ENCODE measurements around the gene CNEP1R1. TPM values are rescaled to one million over a fixed set of nuclear protein-coding genes. Genes with fewer than 3 reads are reported as not detected.
"Not testable (repeated sequence)": the region's sequence is repeated elsewhere in the genome, so short reads cannot be mapped to it uniquely, and the experiment has no call there.

Gene CNEP1R1
- total RNA-seq, 4 donors from 2014 or later: 7.6 to 21.6 (median 14.9) TPM

DNA sequence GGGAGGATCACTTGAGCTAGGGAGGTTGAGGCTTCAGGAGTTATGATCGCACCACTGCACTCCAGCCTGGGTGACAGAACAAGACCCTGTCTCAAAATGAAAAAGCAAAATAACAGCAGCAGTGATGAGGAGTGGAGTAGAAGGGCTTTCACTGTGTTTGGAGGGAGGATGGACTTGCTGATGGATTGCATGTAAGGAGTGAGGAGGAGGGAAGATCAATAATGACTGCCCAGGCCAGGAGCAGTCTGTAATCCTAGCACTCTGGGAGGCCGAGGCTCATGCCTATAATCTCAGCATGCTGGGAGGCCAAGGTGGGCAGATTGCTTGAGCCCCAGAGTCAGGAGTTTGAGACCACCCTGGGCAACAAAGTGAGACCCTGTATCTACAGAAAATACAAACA lies 14.8 kb upstream of the CNEP1R1 start:
- no peak overlapping the region for H3K4me3 ChIP-seq
- WGBS, 2 donors (ENCODE audit: low coverage in 1 of 2): 91% methylated on average over 2 of the region's 2 CpGs; no CpG with 5 or more reads in 1 of the 2 donors
- in situ Hi-C loops (cut with MboI; ENCODE audit: low pct_ligation_motif_present in 1 of 4, low pct_unique_long_range_greater_than_20kb in 1 of 4, low sequenced_read_pairs in 3 of 4): no loop called here
- TF ChIP-seq, protein P1, sequence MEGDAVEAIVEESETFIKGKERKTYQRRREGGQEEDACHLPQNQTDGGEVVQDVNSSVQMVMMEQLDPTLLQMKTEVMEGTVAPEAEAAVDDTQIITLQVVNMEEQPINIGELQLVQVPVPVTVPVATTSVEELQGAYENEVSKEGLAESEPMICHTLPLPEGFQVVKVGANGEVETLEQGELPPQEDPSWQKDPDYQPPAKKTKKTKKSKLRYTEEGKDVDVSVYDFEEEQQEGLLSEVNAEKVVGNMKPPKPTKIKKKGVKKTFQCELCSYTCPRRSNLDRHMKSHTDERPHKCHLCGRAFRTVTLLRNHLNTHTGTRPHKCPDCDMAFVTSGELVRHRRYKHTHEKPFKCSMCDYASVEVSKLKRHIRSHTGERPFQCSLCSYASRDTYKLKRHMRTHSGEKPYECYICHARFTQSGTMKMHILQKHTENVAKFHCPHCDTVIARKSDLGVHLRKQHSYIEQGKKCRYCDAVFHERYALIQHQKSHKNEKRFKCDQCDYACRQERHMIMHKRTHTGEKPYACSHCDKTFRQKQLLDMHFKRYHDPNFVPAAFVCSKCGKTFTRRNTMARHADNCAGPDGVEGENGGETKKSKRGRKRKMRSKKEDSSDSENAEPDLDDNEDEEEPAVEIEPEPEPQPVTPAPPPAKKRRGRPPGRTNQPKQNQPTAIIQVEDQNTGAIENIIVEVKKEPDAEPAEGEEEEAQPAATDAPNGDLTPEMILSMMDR (IDR thresholded peaks at IDR 0.05): no peak
- TF ChIP-seq POLR2A (IDR thresholded peaks at IDR 0.05): no peak
- TF ChIP-seq EP300 (IDR thresholded peaks at IDR 0.05; ENCODE audit: low read depth): no peak
- no peak for TF ChIP-seq POLR2AphosphoS5 (IDR thresholded peaks at IDR 0.05)
- no peaks in the 10 kb centered on the region for H3K27me3 ChIP-seq
- H3K36me3 ChIP-seq: no peaks in the 10 kb centered on the region
- no peaks in the 10 kb centered on the region for H3K9me3 ChIP-seq
- intact Hi-C loops (cut with DNase I; ENCODE audit: low total_unique reads): no loop called here
- no peaks in the 10 kb centered on the region for H3K4me1 ChIP-seq
- H3K27ac ChIP-seq: no peak overlapping the region
- no peak for DNase-seq

DNA sequence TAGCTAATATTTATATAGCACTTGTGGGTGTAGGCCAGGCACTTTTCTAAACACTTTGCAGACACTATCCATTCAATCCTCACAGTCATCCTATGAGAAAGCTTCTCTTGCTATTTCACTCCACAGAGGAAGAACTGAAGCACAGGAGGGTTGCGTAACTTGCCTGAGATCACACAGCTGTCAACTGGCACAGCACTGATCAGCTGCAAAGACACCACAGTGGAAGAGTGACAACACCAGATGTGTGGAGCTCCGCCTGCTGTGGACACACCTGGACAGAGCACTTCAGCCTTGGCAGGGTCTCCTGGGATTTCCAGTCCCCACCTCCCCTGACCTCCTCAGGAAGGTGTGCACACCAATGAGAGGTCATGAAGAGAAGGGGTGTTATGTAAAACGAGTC lies 13.3 kb upstream of the CNEP1R1 start:
- no peaks in the 10 kb centered on the region for H3K27me3 ChIP-seq
- H3K4me1 ChIP-seq: no peaks in the 10 kb centered on the region
- 52% methylated on average over 3 of the region's 3 CpGs; no CpG with 5 or more reads in 1 of the 2 donors for WGBS, 2 donors (ENCODE audit: low coverage in 1 of 2)
- H3K9me3 ChIP-seq: no peaks in the 10 kb centered on the region
- H3K36me3 ChIP-seq: no peaks in the 10 kb centered on the region
- H3K27ac ChIP-seq: no peak overlapping the region
- TF ChIP-seq POLR2AphosphoS5 (IDR thresholded peaks at IDR 0.05) (no peak), EP300 (IDR thresholded peaks at IDR 0.05; ENCODE audit: low read depth) (no peak), POLR2A (IDR thresholded peaks at IDR 0.05) (no peak)
- TF ChIP-seq, protein P1 (IDR thresholded peaks at IDR 0.05): no peak
- intact Hi-C loops (cut with DNase I; ENCODE audit: low total_unique reads) (no loop called here), in situ Hi-C loops (cut with MboI; ENCODE audit: low pct_ligation_motif_present in 1 of 4, low pct_unique_long_range_greater_than_20kb in 1 of 4, low sequenced_read_pairs in 3 of 4) (no loop called here)
- H3K4me3 ChIP-seq: no peak overlapping the region
- DNase-seq: no peak

DNA sequence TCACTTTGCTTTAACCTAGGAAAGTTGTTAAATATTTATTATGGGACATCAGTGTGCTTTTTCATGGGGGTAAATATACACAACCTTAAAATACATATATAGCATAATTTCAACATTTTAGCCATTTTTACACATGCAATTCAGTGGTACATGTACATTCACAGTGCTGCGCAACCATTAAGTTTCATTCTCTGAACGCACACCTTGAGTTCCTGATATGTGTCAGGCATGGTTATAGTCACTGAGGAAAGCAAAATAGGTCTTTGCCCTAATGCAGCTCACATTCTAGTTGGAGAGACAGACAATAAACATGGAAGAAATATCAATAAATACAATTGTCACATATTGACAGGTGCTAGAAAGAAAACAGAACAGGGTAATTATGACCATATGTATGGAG lies 12.8 kb upstream of the CNEP1R1 start:
- Histone ChIP-seq H3K27me3 (no peaks in the 10 kb centered on the region), H3K4me3 (no peak overlapping the region), H3K27ac (no peak overlapping the region), H3K9me3 (no peaks in the 10 kb centered on the region), H3K4me1 (no peaks in the 10 kb centered on the region), H3K36me3 (no peaks in the 10 kb centered on the region)
- intact Hi-C loops (cut with DNase I; ENCODE audit: low total_unique reads) (no loop called here), in situ Hi-C loops (cut with MboI; ENCODE audit: low pct_ligation_motif_present in 1 of 4, low pct_unique_long_range_greater_than_20kb in 1 of 4, low sequenced_read_pairs in 3 of 4) (no loop called here)
- TF ChIP-seq, protein P1 (IDR thresholded peaks at IDR 0.05): no peak
- TF ChIP-seq POLR2A (IDR thresholded peaks at IDR 0.05): no peak
- no peak for TF ChIP-seq POLR2AphosphoS5 (IDR thresholded peaks at IDR 0.05)
- no peak for TF ChIP-seq EP300 (IDR thresholded peaks at IDR 0.05; ENCODE audit: low read depth)
- DNase-seq: no peak
- 84% methylated on average over 2 of the region's 2 CpGs; no CpG with 5 or more reads in 1 of the 2 donors for WGBS, 2 donors (ENCODE audit: low coverage in 1 of 2)

DNA sequence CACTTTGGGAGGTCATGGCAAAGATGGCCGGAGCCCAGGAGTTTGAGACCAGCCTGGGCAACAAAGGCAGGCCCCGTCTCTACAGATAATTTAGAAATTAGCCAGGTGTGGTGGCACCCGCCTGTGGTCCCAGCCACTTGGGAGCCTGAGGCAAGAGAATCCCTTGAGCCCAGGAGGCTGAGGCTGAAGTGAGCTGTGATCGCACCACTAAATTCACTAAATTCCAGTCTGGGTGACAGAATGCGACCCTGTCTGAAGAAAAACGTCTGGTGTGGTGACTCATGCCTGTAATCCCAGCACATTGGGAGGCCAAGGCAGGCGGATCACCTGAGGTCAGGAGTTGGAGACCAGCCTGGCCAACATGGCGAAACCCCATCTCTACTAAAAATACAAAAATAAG lies 10.8 kb upstream of the CNEP1R1 start:
- intact Hi-C loops (cut with DNase I; ENCODE audit: low total_unique reads); H3K27me3 ChIP-seq; H3K9me3 ChIP-seq; H3K36me3 ChIP-seq; in situ Hi-C loops (cut with MboI; ENCODE audit: low pct_ligation_motif_present in 1 of 4, low pct_unique_long_range_greater_than_20kb in 1 of 4, low sequenced_read_pairs in 3 of 4); H3K4me1 ChIP-seq; H3K27ac ChIP-seq; DNase-seq; H3K4me3 ChIP-seq: not testable (repeated sequence)
- WGBS, 2 donors (ENCODE audit: low coverage in 1 of 2): 84% methylated on average over 8 of the region's 8 CpGs; no CpG with 5 or more reads in 1 of the 2 donors

DNA sequence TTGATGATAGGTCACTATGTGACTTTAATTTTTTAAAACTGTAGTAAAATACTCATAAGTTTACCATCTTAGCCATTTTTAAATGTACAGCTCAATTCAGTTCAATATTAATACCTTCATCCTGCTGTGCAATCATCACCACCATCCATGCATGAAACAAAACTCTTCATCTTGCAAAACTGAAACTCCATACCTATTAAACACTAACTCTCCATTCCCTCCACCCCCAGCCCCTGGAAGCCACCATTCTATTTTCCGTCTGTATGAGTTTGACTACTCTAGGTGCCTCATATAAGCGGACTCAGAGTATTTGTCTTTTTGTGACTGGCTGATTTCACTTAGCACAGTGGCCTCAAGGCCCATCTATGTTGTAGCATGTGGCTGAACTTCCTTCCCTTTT lies 9.4 kb upstream of the CNEP1R1 start:
- H3K27ac ChIP-seq: no peak overlapping the region
- H3K4me1 ChIP-seq: no peaks in the 10 kb centered on the region
- TF ChIP-seq EP300 (IDR thresholded peaks at IDR 0.05; ENCODE audit: low read depth): no peak
- no peak for TF ChIP-seq POLR2A (IDR thresholded peaks at IDR 0.05)
- no peak for TF ChIP-seq POLR2AphosphoS5 (IDR thresholded peaks at IDR 0.05)
- TF ChIP-seq, protein P1 (IDR thresholded peaks at IDR 0.05): no peak
- WGBS, 2 donors (ENCODE audit: low coverage in 1 of 2): 79 to 85% methylated on average over 2 of the region's 2 CpGs
- in situ Hi-C loops (cut with MboI; ENCODE audit: low pct_ligation_motif_present in 1 of 4, low pct_unique_long_range_greater_than_20kb in 1 of 4, low sequenced_read_pairs in 3 of 4) (no loop called here), intact Hi-C loops (cut with DNase I; ENCODE audit: low total_unique reads) (no loop called here)
- H3K4me3 ChIP-seq: no peak overlapping the region
- no peaks in the 10 kb centered on the region for H3K27me3 ChIP-seq
- no peaks in the 10 kb centered on the region for H3K36me3 ChIP-seq
- H3K9me3 ChIP-seq: no peaks in the 10 kb centered on the region
- no peak for DNase-seq
